ENCODE results near the gene PLXNB2. TPM values are rescaled to one million over a fixed set of nuclear protein-coding genes. Genes with fewer than 3 reads are reported as not detected.

The PLXNB2 gene, protein sequence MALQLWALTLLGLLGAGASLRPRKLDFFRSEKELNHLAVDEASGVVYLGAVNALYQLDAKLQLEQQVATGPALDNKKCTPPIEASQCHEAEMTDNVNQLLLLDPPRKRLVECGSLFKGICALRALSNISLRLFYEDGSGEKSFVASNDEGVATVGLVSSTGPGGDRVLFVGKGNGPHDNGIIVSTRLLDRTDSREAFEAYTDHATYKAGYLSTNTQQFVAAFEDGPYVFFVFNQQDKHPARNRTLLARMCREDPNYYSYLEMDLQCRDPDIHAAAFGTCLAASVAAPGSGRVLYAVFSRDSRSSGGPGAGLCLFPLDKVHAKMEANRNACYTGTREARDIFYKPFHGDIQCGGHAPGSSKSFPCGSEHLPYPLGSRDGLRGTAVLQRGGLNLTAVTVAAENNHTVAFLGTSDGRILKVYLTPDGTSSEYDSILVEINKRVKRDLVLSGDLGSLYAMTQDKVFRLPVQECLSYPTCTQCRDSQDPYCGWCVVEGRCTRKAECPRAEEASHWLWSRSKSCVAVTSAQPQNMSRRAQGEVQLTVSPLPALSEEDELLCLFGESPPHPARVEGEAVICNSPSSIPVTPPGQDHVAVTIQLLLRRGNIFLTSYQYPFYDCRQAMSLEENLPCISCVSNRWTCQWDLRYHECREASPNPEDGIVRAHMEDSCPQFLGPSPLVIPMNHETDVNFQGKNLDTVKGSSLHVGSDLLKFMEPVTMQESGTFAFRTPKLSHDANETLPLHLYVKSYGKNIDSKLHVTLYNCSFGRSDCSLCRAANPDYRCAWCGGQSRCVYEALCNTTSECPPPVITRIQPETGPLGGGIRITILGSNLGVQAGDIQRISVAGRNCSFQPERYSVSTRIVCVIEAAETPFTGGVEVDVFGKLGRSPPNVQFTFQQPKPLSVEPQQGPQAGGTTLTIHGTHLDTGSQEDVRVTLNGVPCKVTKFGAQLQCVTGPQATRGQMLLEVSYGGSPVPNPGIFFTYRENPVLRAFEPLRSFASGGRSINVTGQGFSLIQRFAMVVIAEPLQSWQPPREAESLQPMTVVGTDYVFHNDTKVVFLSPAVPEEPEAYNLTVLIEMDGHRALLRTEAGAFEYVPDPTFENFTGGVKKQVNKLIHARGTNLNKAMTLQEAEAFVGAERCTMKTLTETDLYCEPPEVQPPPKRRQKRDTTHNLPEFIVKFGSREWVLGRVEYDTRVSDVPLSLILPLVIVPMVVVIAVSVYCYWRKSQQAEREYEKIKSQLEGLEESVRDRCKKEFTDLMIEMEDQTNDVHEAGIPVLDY (N-terminal part only)
- 73.7 and 104 TPM in 2 replicates for total RNA-seq

DNA sequence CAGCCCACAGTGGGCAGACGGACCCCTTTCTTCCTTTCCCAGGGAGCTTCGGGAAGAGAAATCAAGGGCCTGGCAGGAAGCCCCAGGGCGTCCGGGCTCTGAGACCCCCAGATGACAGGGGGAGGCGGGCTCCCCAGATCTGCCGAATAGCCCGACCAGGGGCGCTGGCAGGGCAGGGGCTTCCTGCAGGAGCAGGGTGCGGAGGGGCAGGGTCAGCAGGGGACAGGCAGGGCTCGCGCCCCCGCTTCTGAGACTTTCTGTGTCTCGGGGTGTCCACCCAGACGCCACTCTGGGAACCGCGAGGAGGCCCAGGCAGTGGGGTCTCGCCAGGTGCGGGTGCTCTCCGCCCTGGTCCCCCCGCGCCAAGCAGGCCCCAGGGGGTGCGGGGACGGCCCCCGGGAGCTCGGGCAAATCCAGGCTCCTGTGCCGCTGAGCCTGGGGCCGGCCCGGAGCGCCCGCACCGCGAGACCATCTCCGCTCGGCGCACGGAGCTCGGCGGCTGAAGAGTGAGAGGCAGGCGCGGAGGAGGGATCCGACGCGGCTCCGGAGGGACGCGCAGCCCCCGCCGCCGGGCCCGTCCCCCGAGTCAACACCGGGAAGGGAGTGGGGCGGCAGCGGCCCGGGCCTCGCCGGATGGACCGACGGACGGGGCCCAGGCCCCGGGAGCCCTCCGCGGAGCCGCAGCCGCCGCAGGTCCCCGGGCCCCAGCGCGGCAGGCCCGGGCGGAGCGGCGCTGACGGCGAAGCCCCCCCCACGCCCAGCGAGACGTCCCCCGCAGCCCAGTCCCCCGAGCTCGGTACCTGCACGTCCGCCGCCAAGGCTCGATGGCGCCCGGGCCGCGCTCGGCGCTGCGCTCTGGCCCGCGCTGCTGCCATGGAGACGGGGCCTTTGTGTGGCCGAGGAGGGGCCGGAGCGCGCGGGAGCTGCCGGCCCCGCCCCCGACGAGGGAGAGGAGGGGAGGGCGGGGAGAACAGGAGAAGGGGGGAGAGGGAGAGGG lies at the start of gene PLXNB2:
Gene PLXNB2 (minus strand): TSS at position 894 of the 997 bp plus-strand sequence. CDS start 17,062 bp downstream, outside the sequence.

DNA sequence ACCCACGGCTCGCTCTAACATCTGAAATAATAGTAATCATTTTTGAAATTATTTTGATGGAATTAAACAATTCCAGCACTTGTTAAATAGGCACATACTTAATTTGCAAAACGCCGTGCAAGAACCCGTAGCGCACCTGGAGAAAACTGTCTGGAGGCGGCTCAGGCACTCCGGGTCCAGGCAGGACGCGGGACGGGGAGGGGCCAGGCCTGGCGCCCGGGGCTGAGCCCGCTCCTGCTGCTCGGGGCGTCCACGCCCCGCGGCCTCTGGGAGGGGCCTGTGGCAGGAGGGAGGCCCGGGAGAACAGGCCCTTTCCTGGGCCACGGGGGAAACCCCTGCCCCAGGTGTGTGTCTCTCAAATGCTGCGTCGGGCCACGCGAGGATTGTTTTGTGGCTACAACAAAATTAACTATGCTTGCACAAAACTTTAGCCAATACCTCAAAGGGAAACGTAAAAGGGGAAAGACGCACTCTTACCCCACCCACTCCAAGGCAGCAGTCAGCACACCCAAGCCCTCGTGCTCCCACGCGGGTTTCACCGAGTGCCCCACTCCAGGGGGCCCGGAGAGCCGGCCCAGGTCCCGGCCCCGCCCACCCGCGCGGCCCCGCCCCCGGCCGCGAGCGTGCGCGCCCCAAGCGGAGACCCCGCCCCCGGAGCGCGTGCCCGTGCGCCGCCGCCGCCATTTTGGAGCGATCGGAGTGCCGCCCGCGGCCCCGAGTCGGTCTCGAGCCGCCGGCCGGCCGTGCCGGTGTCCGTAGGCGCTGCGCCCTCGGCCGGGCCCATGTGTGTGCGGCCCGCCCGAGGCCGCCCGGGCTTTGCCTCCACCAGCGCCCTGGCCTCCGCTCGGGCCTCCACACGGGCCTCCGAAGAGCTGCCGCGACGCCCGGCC lies 35.5 kb upstream of the PLXNB2 start, which contains the start of gene PPP6R2:
Gene PPP6R2 (plus strand): TSS at position 677 of the 890 bp plus-strand sequence. CDS start 50,582 bp downstream, outside the sequence.

DNA sequence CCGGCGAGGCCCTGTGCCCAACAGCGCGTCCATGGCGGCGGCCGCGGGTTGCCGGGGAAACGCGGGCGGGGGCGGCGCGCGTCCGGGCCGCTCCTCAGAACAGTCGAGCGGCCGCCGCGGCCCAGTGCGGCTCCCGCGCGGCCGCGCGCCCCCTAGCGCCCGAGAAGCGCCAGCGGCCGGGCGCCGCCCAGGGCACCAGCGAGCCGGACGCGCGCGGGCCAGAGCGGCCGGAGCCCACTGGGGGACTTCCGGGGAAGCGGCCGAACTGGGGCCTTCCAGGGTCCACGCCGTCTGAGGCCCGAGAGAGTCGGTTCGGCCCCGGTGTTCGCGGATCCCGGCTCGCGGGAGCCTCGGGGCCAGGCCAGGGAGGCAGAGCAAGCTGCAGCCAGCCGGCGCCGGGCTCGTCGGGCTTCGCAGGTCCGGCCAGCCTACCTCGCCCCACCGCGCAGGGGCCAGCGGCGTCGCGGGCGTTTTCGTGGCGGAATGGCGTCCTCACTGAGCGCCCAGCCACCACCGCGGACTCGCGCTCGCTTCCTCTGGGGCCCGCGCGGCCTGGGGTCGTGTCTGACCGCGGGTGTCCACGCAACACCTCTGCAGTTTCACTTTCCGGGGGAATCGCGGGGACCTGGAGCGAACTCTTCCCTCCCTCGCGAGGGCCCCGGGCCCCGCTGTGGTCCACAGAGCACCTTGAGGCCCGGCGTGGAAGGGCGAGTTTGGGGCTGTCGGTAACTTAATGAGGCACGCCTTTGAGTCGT lies 19.7 kb upstream of the PLXNB2 start, which contains the start of gene DENND6B:
Gene DENND6B (minus strand): TSS at position 57 of the 755 bp plus-strand sequence. CDS start 24 bp downstream, at position 33.

DNA sequence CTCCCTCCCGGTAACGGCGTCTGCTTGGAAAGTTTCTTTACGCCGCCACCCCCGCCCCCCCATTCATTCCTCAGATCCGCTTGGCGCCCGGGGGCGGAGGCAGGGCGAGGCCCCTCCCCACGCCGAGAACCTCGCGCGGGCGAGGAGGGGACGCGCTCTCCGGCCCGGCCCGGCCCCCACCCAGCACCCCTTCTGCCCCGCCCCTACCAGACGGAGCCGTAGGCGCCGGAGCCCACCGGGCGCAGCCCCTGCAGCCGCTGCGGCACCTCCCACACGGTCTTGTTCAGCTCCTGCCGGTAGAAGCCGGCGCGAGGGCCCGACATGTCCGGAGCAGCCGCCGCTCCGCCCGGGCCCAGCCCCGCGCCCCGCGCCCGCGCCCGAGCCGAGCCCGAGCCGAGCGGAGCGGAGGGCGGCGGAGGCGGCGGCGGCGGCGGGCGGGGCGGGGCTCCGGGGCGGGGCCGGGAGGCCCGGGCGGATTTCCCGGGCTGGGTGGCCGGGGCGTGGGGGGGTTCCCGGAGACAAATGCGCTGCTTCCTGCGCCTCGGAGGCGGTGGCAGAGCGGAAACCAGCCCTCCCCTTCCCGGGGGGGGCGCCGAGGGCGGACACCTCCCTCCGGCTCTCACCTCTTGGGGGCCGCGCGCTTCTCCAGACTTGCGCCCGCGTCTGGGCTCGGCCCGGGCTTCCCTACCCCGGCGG lies 37.3 kb downstream of the PLXNB2 start, which contains the start of gene MAPK11:
Gene MAPK11 (minus strand): TSS at position 411 of the 696 bp plus-strand sequence. CDS start 88 bp downstream, at position 323.

DNA sequence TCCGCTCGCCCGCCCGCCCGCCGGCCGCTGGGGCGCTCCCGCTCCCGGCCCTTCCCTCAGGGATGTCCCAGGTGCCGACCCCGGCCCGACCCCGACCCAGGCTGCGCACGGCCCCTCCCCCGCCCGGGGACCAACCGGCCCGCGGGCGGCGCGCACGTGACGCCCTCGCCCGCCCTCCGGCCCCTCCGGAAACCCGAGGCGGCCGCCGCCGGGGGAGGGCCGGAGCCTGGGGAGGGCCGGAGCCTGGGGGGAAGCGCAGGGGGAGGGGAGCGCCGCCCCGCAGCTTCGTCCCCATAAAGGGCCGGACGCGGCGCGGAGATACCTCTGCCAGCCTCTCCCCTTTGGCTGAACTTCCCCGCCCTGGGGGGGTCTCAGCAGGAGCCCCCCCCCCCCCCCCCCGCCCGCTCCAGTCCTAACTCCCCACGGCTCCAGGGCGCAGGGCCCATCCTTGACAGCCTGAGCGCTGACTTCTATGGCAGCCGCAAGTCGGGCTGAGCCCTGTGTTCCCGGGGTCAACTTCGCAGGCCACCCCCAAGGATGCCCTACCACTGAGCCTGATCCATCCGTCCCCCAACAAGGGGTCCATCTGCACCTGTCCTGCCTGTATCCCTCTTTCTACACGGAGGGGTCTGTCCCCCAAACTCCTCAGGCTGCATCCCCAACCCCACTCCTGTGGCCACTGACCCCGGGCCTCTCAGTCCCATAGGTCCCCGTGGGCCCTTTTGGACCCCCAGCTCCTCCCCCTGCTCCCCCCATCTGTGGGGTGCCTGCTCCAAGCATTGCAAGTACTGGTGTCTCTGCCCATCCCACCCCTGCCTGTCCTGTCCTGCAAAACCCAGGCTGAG lies 45.6 kb downstream of the PLXNB2 start, which contains the start of gene MAPK12:
Gene MAPK12 (minus strand): TSS at position 69 of the 845 bp plus-strand sequence. CDS start 174 bp downstream, outside the sequence.

DNA sequence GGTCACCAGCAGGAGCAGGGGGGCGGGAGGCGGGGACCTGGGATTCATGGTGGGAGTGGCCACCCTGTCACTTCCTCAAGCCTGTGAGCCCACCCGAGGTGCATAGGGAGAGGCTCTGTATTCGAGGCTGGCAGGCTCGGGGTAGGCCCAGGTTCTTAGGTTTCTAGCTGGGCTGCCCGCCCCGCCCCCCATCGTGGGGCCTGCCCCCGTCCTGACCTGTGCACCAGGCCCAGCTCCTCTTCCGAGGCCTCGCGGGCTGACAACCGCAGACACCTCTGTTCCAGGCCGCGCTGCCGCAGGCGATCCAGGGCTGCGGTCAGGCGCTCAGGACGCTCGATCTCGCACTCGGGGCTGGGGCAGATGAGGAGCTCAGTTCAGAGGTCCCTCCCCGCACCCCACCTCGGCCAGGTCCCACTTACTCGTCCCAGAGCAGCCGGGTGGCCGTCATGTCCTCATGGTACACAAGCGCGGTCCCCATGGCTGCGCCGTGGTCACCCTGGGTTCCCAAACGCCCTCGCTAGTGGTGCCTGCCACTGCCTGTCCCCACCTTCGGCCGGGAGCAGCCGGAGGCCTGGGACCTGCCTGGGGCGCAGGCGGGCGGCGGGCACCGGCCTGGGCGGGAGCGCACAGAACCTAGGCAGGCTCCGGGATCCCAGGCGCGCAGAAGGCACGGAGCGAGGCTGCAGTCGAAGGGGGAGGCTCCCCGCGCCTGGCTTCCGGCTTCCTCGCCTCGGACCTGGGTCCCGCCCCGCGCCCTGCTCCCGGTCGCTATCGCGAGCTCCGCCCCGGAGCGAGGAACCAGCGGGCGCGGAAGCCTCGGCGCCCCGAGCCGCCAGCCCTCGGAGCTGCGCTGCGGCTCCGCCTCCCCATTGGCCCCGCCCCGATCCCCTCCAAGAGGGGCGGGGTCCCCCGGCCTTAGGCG lies 56.6 kb downstream of the PLXNB2 start, which contains the start of gene HDAC10:
Gene HDAC10 (minus strand): TSS at position 711 of the 922 bp plus-strand sequence. CDS start 233 bp downstream, at position 478.

DNA sequence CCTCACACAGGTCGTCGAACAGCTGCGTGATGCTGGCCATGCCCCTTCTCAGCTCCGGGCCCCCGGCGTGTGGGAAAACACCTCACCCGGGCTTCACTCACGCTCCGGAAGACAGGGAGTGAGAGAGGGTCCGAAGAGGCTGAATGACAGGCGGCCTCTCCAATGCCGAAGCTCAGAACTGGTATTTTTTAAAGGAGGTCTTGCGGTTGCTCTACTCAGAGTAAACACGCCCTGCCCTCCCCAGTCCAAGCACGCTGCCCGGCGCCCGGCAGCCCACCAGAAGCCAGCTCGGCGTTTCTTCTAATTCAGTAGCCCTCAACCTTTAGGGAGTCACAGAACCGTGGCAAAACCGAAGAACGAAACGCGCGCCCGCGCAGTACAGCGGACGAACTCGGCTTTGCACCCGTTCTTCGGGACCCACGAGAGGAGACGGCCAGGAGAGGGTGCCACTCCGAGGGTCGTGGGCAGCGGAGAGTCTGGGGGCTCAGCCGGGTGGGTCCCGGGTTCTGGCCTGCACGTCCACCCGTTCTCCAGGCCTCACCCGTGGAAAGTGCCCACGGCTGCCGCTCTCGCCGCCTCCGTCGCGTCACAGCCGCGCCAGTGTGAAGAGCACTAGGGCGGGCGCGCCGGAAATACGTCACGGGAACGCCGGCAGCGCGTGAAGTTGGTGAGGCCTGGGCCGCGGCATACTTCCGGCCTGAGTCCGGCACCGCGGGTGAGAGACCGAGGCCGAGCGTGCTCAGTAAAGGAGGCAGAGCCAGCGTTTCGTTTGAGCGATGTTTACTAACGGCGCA lies 62.8 kb downstream of the PLXNB2 start, which contains the start of gene TUBGCP6:
Gene TUBGCP6 (minus strand): TSS at position 604 of the 794 bp plus-strand sequence. CDS start 564 bp downstream, at position 40.

Other genes starting within 250 kb of the PLXNB2 start
- gene TTLL8, start 249.3 kb downstream of the PLXNB2 start, total RNA-seq = not detected in 2 replicates
- not detected in 2 replicates for gene MLC1, start 222.2 kb downstream of the PLXNB2 start, total RNA-seq
- gene MOV10L1, start 217.6 kb downstream of the PLXNB2 start, total RNA-seq = not detected in 2 replicates
- 0.04 and 0.62 TPM in 2 replicates for gene PANX2, start 136.9 kb downstream of the PLXNB2 start, total RNA-seq
- gene TRABD, start 121.7 kb downstream of the PLXNB2 start, total RNA-seq = 53.2 and 65.8 TPM in 2 replicates
- 42.0 and 48.0 TPM in 2 replicates for gene SELENOO, start 106.6 kb downstream of the PLXNB2 start, total RNA-seq
- 21.0 and 25.7 TPM in 2 replicates for gene TUBGCP6, start 62.6 kb downstream of the PLXNB2 start, total RNA-seq
- gene HDAC10, start 56.4 kb downstream of the PLXNB2 start, total RNA-seq = 10.1 and 21.4 TPM in 2 replicates
- 21.1 and 21.2 TPM in 2 replicates for gene MAPK12, start 46.0 kb downstream of the PLXNB2 start, total RNA-seq
- gene MAPK11, start 37.3 kb downstream of the PLXNB2 start, total RNA-seq = 6.6 and 12.3 TPM in 2 replicates
- 0.49 and 1.0 TPM in 2 replicates for gene DENND6B, start 19.4 kb upstream of the PLXNB2 start, total RNA-seq
- gene PPP6R2, start 35.7 kb upstream of the PLXNB2 start, total RNA-seq = 31.8 and 35.9 TPM in 2 replicates
- 51.1 and 67.3 TPM in 2 replicates for gene SBF1, start 167.4 kb upstream of the PLXNB2 start, total RNA-seq
- gene ADM2, start 173.9 kb upstream of the PLXNB2 start, total RNA-seq = 3.5 and 13.8 TPM in 2 replicates
- not detected in 2 replicates for gene MIOX, start 179.2 kb upstream of the PLXNB2 start, total RNA-seq
- gene LMF2, start 200.1 kb upstream of the PLXNB2 start, total RNA-seq = 46.6 and 50.8 TPM in 2 replicates
- gene NCAPH2, start 200.6 kb upstream of the PLXNB2 start, total RNA-seq = 38.7 and 70.9 TPM in 2 replicates
- gene SCO2, start 218.0 kb upstream of the PLXNB2 start, total RNA-seq = 2.9 and 5.4 TPM in 2 replicates
- 70.9 and 112 TPM in 2 replicates for gene TYMP, start 222.4 kb upstream of the PLXNB2 start, total RNA-seq
- not detected in 2 replicates for gene KLHDC7B, start 238.3 kb upstream of the PLXNB2 start, total RNA-seq